PFSK-1 (cell line): ENCODE data around the gene HAGHL. TPM values are rescaled to one million over a fixed set of nuclear protein-coding genes. Genes with fewer than 3 reads are reported as not detected.

Experiments
- FOXP2 ChIP-seq: optimal IDR thresholded peaks from 2 replicates; pipeline ENCODE3; 2011; ENCODE audit warnings: borderline replicate concordance, control low read depth, inconsistent platforms; ENCODE audit not compliant: insufficient read depth; ENCODE audit errors: extremely low read length, extremely low read depth
- POLR2AphosphoS5 ChIP-seq: IDR thresholded peaks from 2 replicates; pipeline ENCODE4 v1.6.1; 2012; ENCODE audit warnings: low read depth, mild to moderate bottlenecking, control low read depth, low read length, moderate library complexity
- REST ChIP-seq, 2 experiments: IDR thresholded peaks; 2 replicates each; pipeline versions ENCODE4 v1.6.1 to v1.8.0; 2011 to 2012; ENCODE audit warnings: low read depth in 2 of 2, low read length in 2 of 2, control low read depth in 1 of 2, inconsistent platforms in 1 of 2, mild to moderate bottlenecking in 1 of 2, moderate library complexity in 1 of 2; ENCODE audit not compliant: insufficient read depth in 1 of 2
- SIN3A ChIP-seq: IDR thresholded peaks from 2 replicates; pipeline ENCODE4 v1.6.1; 2012; ENCODE audit warnings: mild to moderate bottlenecking, low read length, moderate library complexity, borderline replicate concordance; ENCODE audit not compliant: insufficient read depth
- TAF1 ChIP-seq: IDR thresholded peaks from 2 replicates; pipeline ENCODE4 v1.6.1; 2012; ENCODE audit warnings: low read length, control low read depth, borderline replicate concordance; ENCODE audit not compliant: insufficient read depth
- polyA plus RNA-seq: library from polyadenylated mRNA; unstranded; fragments of >200 nt; gene quantifications from one replicate; pipeline ENCODE4 v1.2.1, GENCODE V29; 2012; ENCODE audit warnings: low read depth, missing spikeins; ENCODE audit not compliant: insufficient read length

The HAGHL gene, protein sequence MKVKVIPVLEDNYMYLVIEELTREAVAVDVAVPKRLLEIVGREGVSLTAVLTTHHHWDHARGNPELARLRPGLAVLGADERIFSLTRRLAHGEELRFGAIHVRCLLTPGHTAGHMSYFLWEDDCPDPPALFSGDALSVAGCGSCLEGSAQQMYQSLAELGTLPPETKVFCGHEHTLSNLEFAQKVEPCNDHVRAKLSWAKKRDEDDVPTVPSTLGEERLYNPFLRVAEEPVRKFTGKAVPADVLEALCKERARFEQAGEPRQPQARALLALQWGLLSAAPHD
- polyA plus RNA-seq: 67.8 TPM

- TF ChIP-seq POLR2AphosphoS5 (no peak), FOXP2 (no peak), TAF1 (no peak), SIN3A (no peak), REST (IDR thresholded peaks at IDR 0.05; ENCODE audit: insufficient read depth in 1 of 2, low read depth in 2 of 2, low read length in 2 of 2) (no peak)
These were observed at the start of gene HAGHL, which contains the start of gene CCDC78 for GRCh38 chr16:726438-727290. TSS of gene HAGHL (plus strand) at chr16:727106. CDS start at chr16:727510, 404 bp downstream. TSS of gene CCDC78 (minus strand) at chr16:726443. CDS start at chr16:726367, 76 bp downstream.

GRCh38 chr16:677316-678190 lies 49.4 kb upstream of the HAGHL start:
- no peak for TF ChIP-seq POLR2AphosphoS5
- TF ChIP-seq SIN3A: no peak
- no peak for TF ChIP-seq FOXP2
- no peak for TF ChIP-seq TAF1
- no peak for TF ChIP-seq REST (IDR thresholded peaks at IDR 0.05; ENCODE audit: insufficient read depth in 1 of 2, low read depth in 2 of 2, low read length in 2 of 2)

DNA sequence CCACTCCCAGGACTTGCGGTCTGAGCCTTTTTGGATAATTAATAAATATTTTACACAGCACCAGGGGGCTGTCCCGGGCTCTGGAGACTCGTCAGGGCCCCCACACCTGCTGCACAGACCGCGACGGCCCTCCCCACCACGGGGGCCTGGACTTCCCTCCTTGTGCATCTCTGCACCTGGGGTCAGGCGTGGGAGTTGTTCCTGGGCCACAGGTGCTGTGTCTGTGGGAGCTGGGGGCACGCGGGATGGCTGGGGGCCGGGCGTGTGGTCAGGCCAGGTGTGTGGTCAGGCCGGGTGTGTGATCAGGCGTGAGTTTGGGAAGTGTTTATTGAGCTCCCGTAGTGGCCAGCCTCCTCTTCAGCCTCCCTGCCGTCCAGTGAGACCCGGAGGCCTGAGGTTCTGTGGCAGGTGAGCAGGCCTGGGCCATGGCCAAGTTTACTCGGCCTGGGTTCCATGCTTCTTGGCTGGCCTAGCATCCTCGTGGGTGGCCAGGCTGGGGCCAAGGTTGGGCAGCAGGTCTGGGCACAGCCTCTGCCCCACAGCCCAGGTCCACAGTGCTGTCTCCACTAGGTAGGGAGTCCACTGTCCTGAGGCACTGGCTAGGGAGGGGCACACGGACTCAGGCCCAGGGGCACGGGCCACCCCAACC lies 48.6 kb upstream of the HAGHL start:
- no peak for TF ChIP-seq POLR2AphosphoS5
- TF ChIP-seq REST (IDR thresholded peaks at IDR 0.05; ENCODE audit: insufficient read depth in 1 of 2, low read depth in 2 of 2, low read length in 2 of 2): no peak
- no peak for TF ChIP-seq TAF1
- no peak for TF ChIP-seq FOXP2
- no peak for TF ChIP-seq SIN3A
